Mesenchymal stem cell (in vitro differentiated cells and primary cell): Measurements from ENCODE around the gene VAMP8.
A peak's percentile ranks its signal among the peaks of the same experiment; 100 is the strongest.

Experiments
- DNase-seq: peaks from one replicate; pipeline ENCODE4 v3.0.0-alpha.2; 2013
- H2AFZ ChIP-seq: one replicate; pipeline ENCODE4 v1.6.1; 2013; ENCODE audit warnings: low read depth, mild to moderate bottlenecking, control low read depth, inconsistent platforms, low read length, moderate library complexity
- H2AK5ac ChIP-seq: 2 replicates; pipeline ENCODE4 v1.6.1; 2013; ENCODE audit warnings: low read length, moderate library complexity, mild to moderate bottlenecking, inconsistent platforms; ENCODE audit not compliant: severe bottlenecking
- H2BK120ac ChIP-seq: one replicate; pipeline ENCODE4 v1.6.1; 2013; ENCODE audit warnings: low read depth, mild to moderate bottlenecking, inconsistent platforms, low read length, moderate library complexity
- H2BK12ac ChIP-seq, 2 experiments: one replicate each; pipeline ENCODE4 v1.6.1; 2013; ENCODE audit warnings: inconsistent platforms in 2 of 2, low read length in 2 of 2, mild to moderate bottlenecking in 2 of 2, moderate library complexity in 2 of 2, control low read depth in 1 of 2
- H2BK15ac ChIP-seq: one replicate; pipeline ENCODE4 v1.6.1; 2013; ENCODE audit warnings: mild to moderate bottlenecking, low read depth, inconsistent platforms; ENCODE audit not compliant: poor library complexity, severe bottlenecking
- H2BK5ac ChIP-seq: 2 replicates; pipeline ENCODE4 v1.6.1; 2013; ENCODE audit warnings: low read depth, mild to moderate bottlenecking, low read length, control low read depth, inconsistent platforms; ENCODE audit not compliant: poor library complexity, severe bottlenecking
- H3K14ac ChIP-seq, 2 experiments: one replicate each; pipeline ENCODE4 v1.6.1; 2013; ENCODE audit warnings: inconsistent platforms in 2 of 2, low read length in 2 of 2, control low read depth in 1 of 2, mild to moderate bottlenecking in 1 of 2, moderate library complexity in 1 of 2
- H3K18ac ChIP-seq, 2 experiments: one replicate each; pipeline ENCODE4 v1.6.1; 2013; ENCODE audit warnings: inconsistent platforms in 2 of 2, low read length in 2 of 2, control low read depth in 1 of 2, low read depth in 1 of 2, mild to moderate bottlenecking in 1 of 2
- H3K23ac ChIP-seq, 2 experiments: one replicate each; pipeline ENCODE4 v1.6.1; 2013; ENCODE audit warnings: inconsistent platforms in 2 of 2, low read length in 2 of 2, mild to moderate bottlenecking in 2 of 2, moderate library complexity in 2 of 2, control low read depth in 1 of 2
- H3K27ac ChIP-seq: 2 replicates; pipeline ENCODE4 v1.5.1; 2013; ENCODE audit warnings: mild to moderate bottlenecking, moderate library complexity, low read length, control low read depth, inconsistent platforms; ENCODE audit not compliant: poor library complexity, severe bottlenecking
- H3K27me3 ChIP-seq, 2 experiments: 2 replicates each; pipeline versions ENCODE4 v1.6.1 to v1.7.0; 2013; ENCODE audit warnings: low read length in 2 of 2, mild to moderate bottlenecking in 2 of 2, moderate library complexity in 2 of 2, control low read depth in 1 of 2, inconsistent platforms in 1 of 2; ENCODE audit not compliant: control insufficient read depth in 1 of 2, insufficient read depth in 1 of 2
- H3K36me3 ChIP-seq, 2 experiments: 2 replicates each; pipeline versions ENCODE4 v1.6.1 to v1.7.0; 2013; ENCODE audit warnings: low read length in 2 of 2, control low read depth in 1 of 2, inconsistent platforms in 1 of 2, low read depth in 1 of 2, mild to moderate bottlenecking in 1 of 2; ENCODE audit not compliant: insufficient read depth in 2 of 2, control insufficient read depth in 1 of 2
- H3K4ac ChIP-seq, 2 experiments: one replicate each; pipeline ENCODE4 v1.6.1; 2013; ENCODE audit warnings: inconsistent platforms in 2 of 2, low read length in 2 of 2, mild to moderate bottlenecking in 2 of 2, moderate library complexity in 2 of 2, control low read depth in 1 of 2, low read depth in 1 of 2
- H3K4me1 ChIP-seq: 2 replicates; pipeline ENCODE4 v1.6.1; 2013; ENCODE audit warnings: low read depth, low read length, control low read depth; ENCODE audit not compliant: control insufficient read depth, insufficient read depth
- H3K4me2 ChIP-seq: 2 replicates; pipeline ENCODE4 v1.6.1; 2013; ENCODE audit warnings: low read length, mild to moderate bottlenecking, inconsistent platforms; ENCODE audit not compliant: poor library complexity, severe bottlenecking
- H3K4me3 ChIP-seq, 2 experiments: 2 replicates each; pipeline versions ENCODE4 v1.5.1 to v1.7.0; 2013; ENCODE audit warnings: low read length in 2 of 2, mild to moderate bottlenecking in 2 of 2, control low read depth in 1 of 2, low read depth in 1 of 2; ENCODE audit not compliant: insufficient read depth in 1 of 2
- H3K79me1 ChIP-seq: replicated peaks from 2 replicates; pipeline ENCODE4 v1.6.1; 2013; ENCODE audit warnings: mild to moderate bottlenecking, control low read depth, low read length, inconsistent platforms; ENCODE audit not compliant: poor library complexity, severe bottlenecking
- H3K9ac ChIP-seq: 2 replicates; pipeline ENCODE4 v1.7.0; 2013; ENCODE audit warnings: mild to moderate bottlenecking, low read length, moderate library complexity
- H3K9me3 ChIP-seq: 2 replicates; pipeline ENCODE4 v1.7.0; 2013; ENCODE audit warnings: mild to moderate bottlenecking, low read length; ENCODE audit not compliant: control insufficient read depth
- H4K8ac ChIP-seq: one replicate; pipeline ENCODE4 v1.6.1; 2013; ENCODE audit warnings: inconsistent platforms, mild to moderate bottlenecking, low read length, moderate library complexity
- H4K91ac ChIP-seq: one replicate; pipeline ENCODE4 v1.6.1; 2013; ENCODE audit warnings: mild to moderate bottlenecking, low read length, inconsistent platforms
- WGBS: methylation state at CpG from one replicate; pipeline ENCODE4 v1.1.7; 2013; ENCODE audit warnings: mixed read lengths; 5-methylcytosine and 5-hydroxymethylcytosine counted together

Gene VAMP8

GRCh38 chr2:85540133-85540648 is 37.2 kb upstream of the VAMP8 start:
- no peaks in the 10 kb centered on the region for H3K27me3 ChIP-seq
- no peak overlapping the region for H3K4ac ChIP-seq

GRCh38 chr2:85541262-85541661 is 36.1 kb upstream of the VAMP8 start:
- H3K14ac ChIP-seq, result no peak overlapping the region
- H3K27me3 ChIP-seq, result no peaks in the 10 kb centered on the region
- H4K8ac ChIP-seq, result no peak overlapping the region
- H2BK5ac ChIP-seq, result no peak overlapping the region
- H3K4me2 ChIP-seq, result peak overlapping the region; percentile 27
- H2BK12ac ChIP-seq, result no peak overlapping the region
- no peak overlapping the region for H3K27ac ChIP-seq
- no peak for DNase-seq
- H3K4me3 ChIP-seq, result peak overlapping the region in 1 of 2 experiments; percentile 98
- 84% methylated on average over 4 of the region's 4 CpGs for WGBS
- no peak overlapping the region for H2AFZ ChIP-seq
- no peaks in the 10 kb centered on the region for H3K4me1 ChIP-seq
- peaks cover 7 to 66% of the 10 kb centered on the region in 2 experiments for H3K36me3 ChIP-seq
- H4K91ac ChIP-seq, result no peak overlapping the region
- no peak overlapping the region for H3K4ac ChIP-seq
- H2BK15ac ChIP-seq, result no peak overlapping the region
- peak overlapping the region; percentile 99 for H3K9ac ChIP-seq
- no peak overlapping the region for H3K18ac ChIP-seq
- H2BK120ac ChIP-seq, result no peak overlapping the region
- peaks cover 2% of the 10 kb centered on the region for H3K79me1 ChIP-seq
- no peaks in the 10 kb centered on the region for H3K9me3 ChIP-seq
- H2AK5ac ChIP-seq, result no peak overlapping the region
- H3K23ac ChIP-seq, result no peak overlapping the region

More at GRCh38 chr2:85540133-85540648, 37.2 kb upstream of the VAMP8 start:
- Histone ChIP-seq H2BK15ac (no peak overlapping the region), H3K9ac (peak overlapping the region; percentile 99), H3K18ac (peak overlapping the region; percentile 23 to 99), H3K9me3 (no peaks in the 10 kb centered on the region), H3K36me3 (peaks cover 3 to 55% of the 10 kb centered on the region in 2 experiments), H3K14ac (no peak overlapping the region), H3K4me3 (peak overlapping the region; percentile 74 to 98), H2BK120ac (no peak overlapping the region), H3K79me1 (peaks cover 2% of the 10 kb centered on the region), H4K8ac (no peak overlapping the region), H2BK12ac (no peak overlapping the region), H3K27ac (peak overlapping the region; percentile 45), H4K91ac (no peak overlapping the region), H3K23ac (no peak overlapping the region), H2BK5ac (no peak overlapping the region), H2AFZ (no peak overlapping the region), H2AK5ac (no peak overlapping the region), H3K4me1 (no peaks in the 10 kb centered on the region), H3K4me2 (peak overlapping the region; percentile 33)
- WGBS, result 2% methylated on average over 10 of the region's 11 CpGs
- peak; percentile 45 for DNase-seq

GRCh38 chr2:85541753-85542457 is 35.5 kb upstream of the VAMP8 start:
- no peaks in the 10 kb centered on the region for H3K27me3 ChIP-seq
- 98% methylated on average over 4 of the region's 5 CpGs for WGBS
- no peak overlapping the region for H2BK5ac ChIP-seq

GRCh38 chr2:85542777-85543176 is 34.6 kb upstream of the VAMP8 start:
- Histone ChIP-seq H4K8ac (no peak overlapping the region), H3K4me2 (no peak overlapping the region), H3K9ac (peak overlapping the region; percentile 99), H3K9me3 (no peaks in the 10 kb centered on the region), H3K27me3 (no peaks in the 10 kb centered on the region), H3K4me1 (no peaks in the 10 kb centered on the region), H3K27ac (no peak overlapping the region), H3K4ac (no peak overlapping the region), H2BK12ac (no peak overlapping the region), H3K18ac (no peak overlapping the region), H4K91ac (no peak overlapping the region), H2BK120ac (no peak overlapping the region), H3K36me3 (peaks cover 12 to 67% of the 10 kb centered on the region in 2 experiments), H3K79me1 (peaks cover 1% of the 10 kb centered on the region), H2AK5ac (no peak overlapping the region), H3K14ac (no peak overlapping the region), H2BK15ac (no peak overlapping the region), H2BK5ac (no peak overlapping the region), H3K23ac (no peak overlapping the region), H3K4me3 (peak overlapping the region in 1 of 2 experiments; percentile 98), H2AFZ (no peak overlapping the region)
- WGBS, result 99% methylated on average over 2 of the region's 4 CpGs
- DNase-seq, result no peak

More at GRCh38 chr2:85541753-85542457, 35.5 kb upstream of the VAMP8 start:
- Histone ChIP-seq H4K8ac (no peak overlapping the region), H3K9ac (peak overlapping the region; percentile 99), H3K14ac (no peak overlapping the region), H3K27ac (no peak overlapping the region), H4K91ac (no peak overlapping the region), H3K79me1 (peaks cover 3% of the 10 kb centered on the region), H3K36me3 (peaks cover 9 to 67% of the 10 kb centered on the region in 2 experiments), H3K4me1 (no peaks in the 10 kb centered on the region), H2BK12ac (no peak overlapping the region), H2BK120ac (no peak overlapping the region), H3K18ac (no peak overlapping the region), H3K4me3 (peak overlapping the region in 1 of 2 experiments; percentile 98), H2AFZ (no peak overlapping the region), H3K9me3 (no peaks in the 10 kb centered on the region), H2BK15ac (no peak overlapping the region), H2AK5ac (no peak overlapping the region), H3K4ac (no peak overlapping the region), H3K23ac (no peak overlapping the region), H3K4me2 (no peak overlapping the region)
- no peak for DNase-seq
